ENCODE results near the gene GPC6.

The GPC6 gene

GRCh38 chr13:94217370-94217769, 990.8 kb downstream of the GPC6 start:
- no peak for TF ChIP-seq CTCF (IDR thresholded peaks at IDR 0.05; ENCODE audit: low read depth, low read length, missing control alignments)
- H3K4me3 ChIP-seq (replicated peaks; ENCODE audit: low read depth, low read length) = no peak overlapping the region
- no peak for DNase-seq (ENCODE audit: extremely low read depth, low read depth)

GRCh38 chr13:94218537-94218936, 991.9 kb downstream of the GPC6 start:
- no peak for DNase-seq (ENCODE audit: extremely low read depth, low read depth)
- no peak overlapping the region for H3K4me3 ChIP-seq (replicated peaks; ENCODE audit: low read depth, low read length)
- no peak for TF ChIP-seq CTCF (IDR thresholded peaks at IDR 0.05; ENCODE audit: low read depth, low read length, missing control alignments)

GRCh38 chr13:94218951-94219350, 992.3 kb downstream of the GPC6 start:
- no peak for DNase-seq (ENCODE audit: extremely low read depth, low read depth)
- no peak for TF ChIP-seq CTCF (IDR thresholded peaks at IDR 0.05; ENCODE audit: low read depth, low read length, missing control alignments)
- no peak overlapping the region for H3K4me3 ChIP-seq (replicated peaks; ENCODE audit: low read depth, low read length)

GRCh38 chr13:94224670-94225069, 998.1 kb downstream of the GPC6 start:
- DNase-seq (ENCODE audit: extremely low read depth, low read depth) = no peak
- H3K4me3 ChIP-seq (replicated peaks; ENCODE audit: low read depth, low read length) = no peak overlapping the region
- no peak for TF ChIP-seq CTCF (IDR thresholded peaks at IDR 0.05; ENCODE audit: low read depth, low read length, missing control alignments)

- no peak overlapping the region for H3K4me3 ChIP-seq (replicated peaks; ENCODE audit: low read depth, low read length)
- no peak for DNase-seq (ENCODE audit: extremely low read depth, low read depth)
- TF ChIP-seq CTCF (IDR thresholded peaks at IDR 0.05; ENCODE audit: low read depth, low read length, missing control alignments) = no peak
These were observed 1000.8 kb downstream of the GPC6 start for GRCh38 chr13:94227255-94227879.

- no peak for TF ChIP-seq CTCF (IDR thresholded peaks at IDR 0.05; ENCODE audit: low read depth, low read length, missing control alignments)
- no peak overlapping the region for H3K4me3 ChIP-seq (replicated peaks; ENCODE audit: low read depth, low read length)
- DNase-seq (ENCODE audit: extremely low read depth, low read depth) = no peak
These were observed 1002.2 kb downstream of the GPC6 start for GRCh38 chr13:94228763-94229162.
